ENCODE results near the gene SENP5.

Gene SENP5

GRCh38 chr3:196951371-196951770 is 83.7 kb downstream of the SENP5 start:
- TF ChIP-seq CTCF (IDR thresholded peaks at IDR 0.05; ENCODE audit: low read depth, low read length) (no peak), MAX (IDR thresholded peaks at IDR 0.05; ENCODE audit: low read depth, low read length) (no peak), MYC (IDR thresholded peaks at IDR 0.05; ENCODE audit: low read depth, low read length) (no peak), POLR2A (IDR thresholded peaks at IDR 0.05; ENCODE audit: extremely low read depth, insufficient read length) (no peak)
- H3K4me3 ChIP-seq (ENCODE audit: low read depth, low read length) = no peak overlapping the region
- no peak for DNase-seq (ENCODE audit: low read depth)

GRCh38 chr3:196954832-196955231 is 87.1 kb downstream of the SENP5 start:
- no peak overlapping the region for H3K4me3 ChIP-seq (ENCODE audit: low read depth, low read length)
- DNase-seq (ENCODE audit: low read depth) = no peak
- TF ChIP-seq CTCF (IDR thresholded peaks at IDR 0.05; ENCODE audit: low read depth, low read length) (no peak), POLR2A (IDR thresholded peaks at IDR 0.05; ENCODE audit: extremely low read depth, insufficient read length) (no peak), MYC (IDR thresholded peaks at IDR 0.05; ENCODE audit: low read depth, low read length) (no peak), MAX (IDR thresholded peaks at IDR 0.05; ENCODE audit: low read depth, low read length) (no peak)

- no peak overlapping the region for H3K4me3 ChIP-seq (ENCODE audit: low read depth, low read length)
- TF ChIP-seq MYC (IDR thresholded peaks at IDR 0.05; ENCODE audit: low read depth, low read length) = no peak
- no peak for TF ChIP-seq CTCF (IDR thresholded peaks at IDR 0.05; ENCODE audit: low read depth, low read length)
- TF ChIP-seq POLR2A (IDR thresholded peaks at IDR 0.05; ENCODE audit: extremely low read depth, insufficient read length) = no peak
- no peak for TF ChIP-seq MAX (IDR thresholded peaks at IDR 0.05; ENCODE audit: low read depth, low read length)
- DNase-seq (ENCODE audit: low read depth) = peak; percentile 63
Observed at GRCh38 chr3:196962108-196962929, 94.6 kb downstream of the SENP5 start.

GRCh38 chr3:196962930-196963630 is 95.4 kb downstream of the SENP5 start:
- TF ChIP-seq MAX (IDR thresholded peaks at IDR 0.05; ENCODE audit: low read depth, low read length) = no peak
- TF ChIP-seq MYC (IDR thresholded peaks at IDR 0.05; ENCODE audit: low read depth, low read length) = no peak
- TF ChIP-seq POLR2A (IDR thresholded peaks at IDR 0.05; ENCODE audit: extremely low read depth, insufficient read length) = no peak
- TF ChIP-seq CTCF (IDR thresholded peaks at IDR 0.05; ENCODE audit: low read depth, low read length) = no peak
- no peak for DNase-seq (ENCODE audit: low read depth)
- no peak overlapping the region for H3K4me3 ChIP-seq (ENCODE audit: low read depth, low read length)

- no peak for DNase-seq (ENCODE audit: low read depth)
- no peak overlapping the region for H3K4me3 ChIP-seq (ENCODE audit: low read depth, low read length)
- no peak for TF ChIP-seq POLR2A (IDR thresholded peaks at IDR 0.05; ENCODE audit: extremely low read depth, insufficient read length)
- TF ChIP-seq CTCF (IDR thresholded peaks at IDR 0.05; ENCODE audit: low read depth, low read length) = no peak
- TF ChIP-seq MYC (IDR thresholded peaks at IDR 0.05; ENCODE audit: low read depth, low read length) = no peak
- no peak for TF ChIP-seq MAX (IDR thresholded peaks at IDR 0.05; ENCODE audit: low read depth, low read length)
Observed at GRCh38 chr3:196963631-196963953, 95.9 kb downstream of the SENP5 start.
